ENCODE results near the gene PLOD2.

Gene PLOD2

DNA sequence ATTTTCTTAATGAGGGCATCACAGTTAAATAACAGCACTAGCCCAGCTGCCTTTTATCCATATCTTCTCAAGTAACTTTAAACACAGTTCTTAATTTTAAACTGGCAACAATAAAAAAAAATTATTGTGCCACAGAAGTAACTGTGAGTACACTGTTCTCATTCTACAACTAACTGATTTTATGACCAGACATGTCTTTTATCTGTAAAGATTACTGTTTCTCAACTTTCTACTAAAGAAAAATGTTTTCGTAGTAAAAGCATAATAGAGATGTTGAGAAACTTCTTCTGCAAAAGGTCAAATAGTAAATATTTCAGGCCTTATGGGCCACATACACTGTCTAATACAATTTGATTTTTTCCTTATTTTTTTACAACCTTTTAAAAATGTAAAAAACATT lies 32.0 kb downstream of the PLOD2 start:
- Mint-ChIP-seq H3K4me3 (no peak overlapping the region), H3K4me1 (peaks cover 35% of the 10 kb centered on the region), H3K27me3 (ENCODE audit: low read depth) (no peaks in the 10 kb centered on the region), H3K27ac (peak overlapping the region; percentile 37 to 71 (median 55)), H3K36me3 (ENCODE audit: low read depth) (peaks cover 31% of the 10 kb centered on the region), H3K9me3 (no peaks in the 10 kb centered on the region)
- TF ChIP-seq, protein P1, sequence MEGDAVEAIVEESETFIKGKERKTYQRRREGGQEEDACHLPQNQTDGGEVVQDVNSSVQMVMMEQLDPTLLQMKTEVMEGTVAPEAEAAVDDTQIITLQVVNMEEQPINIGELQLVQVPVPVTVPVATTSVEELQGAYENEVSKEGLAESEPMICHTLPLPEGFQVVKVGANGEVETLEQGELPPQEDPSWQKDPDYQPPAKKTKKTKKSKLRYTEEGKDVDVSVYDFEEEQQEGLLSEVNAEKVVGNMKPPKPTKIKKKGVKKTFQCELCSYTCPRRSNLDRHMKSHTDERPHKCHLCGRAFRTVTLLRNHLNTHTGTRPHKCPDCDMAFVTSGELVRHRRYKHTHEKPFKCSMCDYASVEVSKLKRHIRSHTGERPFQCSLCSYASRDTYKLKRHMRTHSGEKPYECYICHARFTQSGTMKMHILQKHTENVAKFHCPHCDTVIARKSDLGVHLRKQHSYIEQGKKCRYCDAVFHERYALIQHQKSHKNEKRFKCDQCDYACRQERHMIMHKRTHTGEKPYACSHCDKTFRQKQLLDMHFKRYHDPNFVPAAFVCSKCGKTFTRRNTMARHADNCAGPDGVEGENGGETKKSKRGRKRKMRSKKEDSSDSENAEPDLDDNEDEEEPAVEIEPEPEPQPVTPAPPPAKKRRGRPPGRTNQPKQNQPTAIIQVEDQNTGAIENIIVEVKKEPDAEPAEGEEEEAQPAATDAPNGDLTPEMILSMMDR (IDR thresholded peaks at IDR 0.05; ENCODE audit: unreplicated experiment in 3 of 3): no peak

DNA sequence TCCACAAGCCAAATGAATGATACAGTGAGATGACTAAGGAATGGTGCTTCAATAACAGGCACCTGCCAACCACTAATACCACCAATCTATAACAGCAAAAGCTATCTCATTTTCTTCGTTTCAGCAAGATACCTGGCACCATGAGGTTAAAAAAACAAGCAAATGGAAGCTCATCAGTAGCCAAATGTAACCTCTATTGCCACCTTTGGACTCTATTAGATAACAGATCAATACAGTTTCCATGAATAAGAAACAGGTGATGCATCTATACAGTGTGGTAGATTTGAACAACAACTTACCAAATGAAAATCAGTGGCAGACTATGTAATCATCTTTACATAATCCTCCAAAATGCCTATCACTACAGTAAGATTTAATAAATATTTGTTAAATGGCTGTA lies 32.8 kb downstream of the PLOD2 start:
- peaks cover 34% of the 10 kb centered on the region for H3K36me3 Mint-ChIP-seq (ENCODE audit: low read depth)
- H3K27me3 Mint-ChIP-seq (ENCODE audit: low read depth): no peaks in the 10 kb centered on the region
- H3K27ac Mint-ChIP-seq: peak overlapping the region in 1 of 3 experiments; percentile 22
- TF ChIP-seq, protein P1 (IDR thresholded peaks at IDR 0.05; ENCODE audit: unreplicated experiment in 3 of 3): no peak
- H3K4me1 Mint-ChIP-seq: peaks cover 28% of the 10 kb centered on the region
- H3K9me3 Mint-ChIP-seq: no peaks in the 10 kb centered on the region
- no peak overlapping the region for H3K4me3 Mint-ChIP-seq

DNA sequence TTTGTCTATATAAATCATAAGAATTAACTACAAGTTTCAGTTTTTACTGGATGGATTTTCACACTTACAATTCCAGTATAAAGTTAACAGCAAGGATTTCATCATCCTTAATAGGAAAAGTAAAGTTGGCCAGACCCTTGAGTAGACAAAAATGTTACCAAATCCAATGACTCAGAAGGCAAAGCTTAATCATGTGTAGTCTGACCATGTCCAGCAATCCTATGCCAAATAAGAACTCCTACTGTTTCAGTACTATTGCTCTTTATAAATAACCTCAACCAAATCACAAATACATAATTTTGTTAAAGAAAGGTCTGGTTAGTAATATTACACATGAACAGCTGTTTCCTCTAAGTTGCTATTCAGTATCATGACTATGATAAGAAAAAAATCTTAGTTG lies 35.0 kb downstream of the PLOD2 start:
- TF ChIP-seq, protein P1 (IDR thresholded peaks at IDR 0.05; ENCODE audit: unreplicated experiment in 3 of 3): no peak
- Mint-ChIP-seq H3K27me3 (ENCODE audit: low read depth) (no peaks in the 10 kb centered on the region), H3K27ac (peak overlapping the region in 1 of 3 experiments; percentile 20), H3K36me3 (ENCODE audit: low read depth) (peaks cover 44% of the 10 kb centered on the region), H3K4me1 (peaks cover 30% of the 10 kb centered on the region), H3K9me3 (peaks cover 3% of the 10 kb centered on the region), H3K4me3 (no peak overlapping the region)

DNA sequence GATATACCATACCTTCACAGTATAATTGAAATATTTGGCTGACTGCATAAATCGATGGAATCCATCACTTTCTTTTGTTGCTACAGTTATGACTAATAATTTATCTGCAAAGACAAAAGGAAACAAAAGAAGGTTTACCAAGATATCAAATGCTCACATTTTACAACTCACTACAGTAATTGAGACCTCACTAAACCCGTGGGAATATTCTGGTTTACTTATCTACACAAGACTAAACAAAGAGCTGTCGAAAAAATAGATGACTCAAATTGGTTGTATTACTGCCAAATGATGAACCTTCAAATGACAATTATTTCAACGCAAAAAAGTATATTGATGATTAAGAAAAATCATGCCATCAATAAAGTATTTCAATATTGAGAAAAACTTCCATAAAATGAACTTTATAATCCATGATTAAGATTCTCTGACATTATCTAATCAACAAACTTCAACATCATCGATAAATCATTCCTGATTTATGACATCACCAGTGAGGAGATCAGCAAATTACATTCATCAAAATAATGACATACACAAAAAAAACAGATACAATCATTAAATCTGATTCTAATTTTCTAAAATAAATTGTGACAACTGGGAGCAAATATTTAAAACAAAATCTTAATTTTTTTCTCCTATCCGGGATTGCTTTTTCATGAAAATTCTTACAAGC lies 36.7 kb downstream of the PLOD2 start:
- Mint-ChIP-seq H3K9me3 (peaks cover 4% of the 10 kb centered on the region), H3K36me3 (ENCODE audit: low read depth) (peaks cover 53% of the 10 kb centered on the region), H3K27me3 (ENCODE audit: low read depth) (no peaks in the 10 kb centered on the region), H3K4me1 (peaks cover 23% of the 10 kb centered on the region), H3K4me3 (no peak overlapping the region), H3K27ac (peak overlapping the region in 2 of 3 experiments; percentile 27 to 30)
- TF ChIP-seq, protein P1 (IDR thresholded peaks at IDR 0.05; ENCODE audit: unreplicated experiment in 3 of 3): no peak

DNA sequence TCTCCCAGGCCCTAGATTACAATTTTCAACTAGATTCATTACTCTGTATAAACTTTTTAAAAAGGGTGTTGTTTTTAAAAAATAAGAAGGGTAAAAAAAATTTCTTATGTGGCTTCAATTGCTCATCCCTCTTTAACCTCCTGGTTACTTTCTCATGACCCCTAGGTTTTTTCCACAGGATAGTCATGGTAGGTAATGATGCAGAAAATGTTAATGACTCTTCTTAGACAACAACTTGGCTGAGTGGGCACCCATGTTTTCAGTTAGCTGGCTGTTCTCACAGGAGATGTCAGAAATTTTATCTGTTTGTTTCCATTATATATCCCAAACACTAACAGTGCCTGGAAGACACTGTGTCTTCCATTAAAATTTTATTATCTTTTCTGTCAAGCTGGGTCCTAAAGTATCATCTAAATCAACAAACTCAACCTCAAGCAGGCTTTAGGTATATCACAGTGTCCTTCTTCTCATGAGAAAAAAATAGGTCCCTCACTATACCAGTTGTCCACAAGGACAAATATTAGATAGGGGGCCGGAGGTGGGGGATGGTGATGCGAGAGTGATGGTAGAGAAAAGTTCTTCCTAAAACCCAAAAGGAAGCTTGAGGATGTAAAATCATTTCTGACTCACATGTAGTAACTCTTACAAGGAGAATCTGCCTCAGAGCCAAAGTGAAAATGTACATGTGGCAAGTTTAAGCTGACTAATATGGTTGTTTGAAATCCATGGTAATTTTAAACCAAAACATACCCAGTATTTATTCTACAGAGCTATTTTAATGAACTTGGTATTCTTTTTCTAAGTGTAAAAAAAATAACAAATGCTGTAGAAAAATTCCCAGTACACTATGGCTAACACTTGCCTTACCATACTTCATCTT lies 43.3 kb downstream of the PLOD2 start:
- Mint-ChIP-seq H3K4me1 (peaks cover 6% of the 10 kb centered on the region), H3K27ac (peak overlapping the region in 2 of 3 experiments; percentile 60 to 83), H3K4me3 (no peak overlapping the region), H3K9me3 (peaks cover 44% of the 10 kb centered on the region), H3K27me3 (ENCODE audit: low read depth) (no peaks in the 10 kb centered on the region), H3K36me3 (ENCODE audit: low read depth) (peaks cover 90% of the 10 kb centered on the region)
- TF ChIP-seq, protein P1 (IDR thresholded peaks at IDR 0.05; ENCODE audit: unreplicated experiment in 3 of 3): no peak

Measured in nephron (organoid).